Heart left ventricle (tissue), 16 donors: ENCODE measurements around the gene MRGPRE. TPM values are rescaled to one million over a fixed set of nuclear protein-coding genes. Genes with fewer than 3 reads are reported as not detected.

Experiments used
- ATAC-seq, 4 donors: fragments of 200-7000 bp; cut with Tn5 transposase; one replicate each; pipeline ENCODE4 v1.9.1; 2020 to 2022; ENCODE audit warnings: moderate library complexity in 4 of 4, mild to moderate bottlenecking in 3 of 4, moderate number of reproducible peaks in 1 of 4
- DNase-seq, 5 donors: peaks; one replicate each; pipeline ENCODE4 v3.0.0-alpha.2; 2020
- H3K27ac ChIP-seq, 12 donors: fragments of 200-600 bp; sonication (generic) in 4 of 12; one replicate each; pipeline versions ENCODE4 v1.5.0 to v1.8.0; 2016 to 2022; ENCODE audit warnings: mild to moderate bottlenecking in 2 of 12
- H3K27me3 ChIP-seq, 9 donors: fragments of 200-600 bp; sonication (generic) in 2 of 9; one replicate each; pipeline versions ENCODE4 v1.5.1 to v1.8.0; 2016 to 2022; ENCODE audit warnings: mild to moderate bottlenecking in 3 of 9
- H3K36me3 ChIP-seq, 9 donors: fragments of 200-600 bp; sonication (generic) in 2 of 9; one replicate each; pipeline versions ENCODE4 v1.5.0 to v1.8.0; 2018 to 2022; ENCODE audit warnings: mild to moderate bottlenecking in 2 of 9
- H3K4me1 ChIP-seq, 12 donors: fragments of 200-600 bp; sonication (generic) in 4 of 12; one replicate each; pipeline versions ENCODE4 v1.5.0 to v1.8.0; 2016 to 2022; ENCODE audit warnings: mild to moderate bottlenecking in 3 of 12
- H3K4me3 ChIP-seq, 12 donors: fragments of 200-600 bp; sonication (generic) in 4 of 12; one replicate each; pipeline versions ENCODE4 v1.5.0 to v1.8.0; 2017 to 2022; ENCODE audit warnings: mild to moderate bottlenecking in 9 of 12, moderate library complexity in 4 of 12
- H3K9me3 ChIP-seq, 12 donors: fragments of 200-600 bp; sonication (generic) in 4 of 12; one replicate each; pipeline versions ENCODE4 v1.5.0 to v1.8.0; 2016 to 2022; ENCODE audit warnings: mild to moderate bottlenecking in 1 of 12
- CTCF ChIP-seq, 12 donors: fragments of 200-600 bp; sonication (generic) in 4 of 12; IDR thresholded peaks; one replicate each; pipeline versions ENCODE4 v1.5.0 to v1.8.0; 2018 to 2022; ENCODE audit warnings: antibody characterized with exemption in 12 of 12, mild to moderate bottlenecking in 5 of 12
- POLR2A ChIP-seq, 2 donors: fragments of 450-650 bp; IDR thresholded peaks; one replicate each; pipeline ENCODE4 v1.6.1; 2017; ENCODE audit warnings: antibody characterized with exemption in 2 of 2, mild to moderate bottlenecking in 2 of 2, moderate library complexity in 2 of 2
- WGBS, 4 donors: extraction: QIAGEN DNeasy Blood & Tissue Kit in 2 of 4; methylation state at CpG; one replicate each; pipeline versions ENCODE4 v1.1.5 to v1.1.7; 2013 to 2018; 5-methylcytosine and 5-hydroxymethylcytosine counted together
- intact Hi-C, 10 donors: fragments of 100-400 bp; cut with DNase I; formaldehyde crosslinking; loops; one replicate each; pipeline versions ENCODE4 v1.11.1 to v1.14.2; 2022
- polyA plus RNA-seq, 2 donors: library from polyadenylated mRNA; stranded (reverse); fragments of 200-250 nt; gene quantifications; one replicate each; pipeline ENCODE4 v1.2.3, GENCODE V29; 2013
- total RNA-seq, 9 donors: library from RNA; depleted of rRNA in 2 of 9; stranded (reverse); fragments of >200 nt in 2 of 9; fragmentation: NEBNext Ultra II Directional in 3 of 9; extraction: Animal tissue kit (Norgen Biotek cat#: 25700) in 3 of 9; gene quantifications; one replicate each; pipeline versions ENCODE4 v1.1.0 to v1.2.4, GENCODE V29; 2016 to 2023
- donor health status: ischemic (EF 13 %, LVEDD 7.1; RV severe dilation, severe dysfunction).
- donor health status: healthy with polysubstance abuse.
- donor health status: DM: no; HTN: yes; CAD: no.
- donor health status: DM: no; HTN: no; CAD: no.
- donor health status: ischemic (EF 25% LVEDD 6.9; RV normal size, moderate dysfunction).
- donor health status: ischemic (EF 25% LVEDD 5.7; RV mildly dilated, moderate dysfunction).
- donor health status: healthy.
- donor health status: DM: yes; HTN: yes; CAD: no.
- donor health status: ischemic (EF 35%, LVEDD 5.7; RV mildly dilated, moderate dysfunction).
- donor health status: nonischemic (EF 11% LVEDD 7.7; RV severe dilation, severe dysfunction).
- donor health status: DM: yes; HTN: yes; CAD: no.
- donor health status: PGD.
- donor health status: ischemic (EF 29% LVEDD 5.4; RV normal size, mild dysfunction).
- donor health status: nonischemic (EF 23%, LVEDD 6.1; RV moderate dilation, normal function).

Gene MRGPRE
- total and polyA plus RNA-seq, 11 donors: 0.30 to 2.3 (median 0.65) TPM; not detected in 4

- DNase-seq (peak in 1 of 5 donors; percentile 13), ATAC-seq (no peak)
- TF ChIP-seq POLR2A (IDR thresholded peaks at IDR 0.05): no peak
- no peak for TF ChIP-seq CTCF (IDR thresholded peaks at IDR 0.05)
- no peaks in the 10 kb centered on the region for H3K9me3 ChIP-seq
- H3K4me1 ChIP-seq: peaks cover 0 to 3% (median 0%) of the 10 kb centered on the region in 12 donors
- H3K27ac ChIP-seq: no peak overlapping the region
- 90 to 96% (median 93%) methylated on average over 19 of the region's 19 CpGs for WGBS, 4 donors
- intact Hi-C loops: no loop called here
- H3K36me3 ChIP-seq: no peaks in the 10 kb centered on the region
- no peak overlapping the region for H3K4me3 ChIP-seq
- H3K27me3 ChIP-seq: peaks cover 0 to 3% (median 0%) of the 10 kb centered on the region in 9 donors
These were observed 40.5 kb downstream of the MRGPRE start for GRCh38 chr11:3191586-3192324.

GRCh38 chr11:3190600-3190999, 41.6 kb downstream of the MRGPRE start:
- 81 to 90% (median 87%) methylated on average over 5 to 6 of the region's 6 CpGs for WGBS, 4 donors
- Histone ChIP-seq H3K27me3 (no peaks in the 10 kb centered on the region), H3K4me1 (no peaks in the 10 kb centered on the region), H3K9me3 (no peaks in the 10 kb centered on the region), H3K36me3 (no peaks in the 10 kb centered on the region), H3K27ac (no peak overlapping the region), H3K4me3 (no peak overlapping the region)
- TF ChIP-seq CTCF (IDR thresholded peaks at IDR 0.05) (no peak), POLR2A (IDR thresholded peaks at IDR 0.05) (no peak)
- no peak for ATAC-seq
- intact Hi-C loops: no loop called here
- no peak for DNase-seq

GRCh38 chr11:3189886-3190583, 42.2 kb downstream of the MRGPRE start:
- no peak for TF ChIP-seq CTCF (IDR thresholded peaks at IDR 0.05)
- TF ChIP-seq POLR2A (IDR thresholded peaks at IDR 0.05): no peak
- ATAC-seq (no peak), DNase-seq (no peak)
- H3K9me3 ChIP-seq: no peaks in the 10 kb centered on the region
- no peak overlapping the region for H3K4me3 ChIP-seq
- H3K27me3 ChIP-seq: no peaks in the 10 kb centered on the region
- intact Hi-C loops: loop anchor here in 1 of 10 donors (5.0 kb wide), 1 partner anchor 43 kb away; no protein-coding TSS in a partner anchor
- 83 to 91% (median 84%) methylated on average over 11 of the region's 11 CpGs for WGBS, 4 donors
- H3K4me1 ChIP-seq: no peaks in the 10 kb centered on the region
- no peak overlapping the region for H3K27ac ChIP-seq
- no peaks in the 10 kb centered on the region for H3K36me3 ChIP-seq

GRCh38 chr11:3189196-3189843, 42.9 kb downstream of the MRGPRE start:
- WGBS, 4 donors: 48 to 60% (median 51%) methylated on average over 12 to 15 of the region's 15 CpGs
- no peak for ATAC-seq

More at GRCh38 chr11:3189196-3189843, 42.9 kb downstream of the MRGPRE start:
- H3K4me3 ChIP-seq: no peak overlapping the region
- no peak overlapping the region for H3K27ac ChIP-seq
- no peaks in the 10 kb centered on the region for H3K4me1 ChIP-seq
- no peaks in the 10 kb centered on the region for H3K27me3 ChIP-seq
- peak in 1 of 5 donors; percentile 23 for DNase-seq
- no peaks in the 10 kb centered on the region for H3K36me3 ChIP-seq
- TF ChIP-seq CTCF (IDR thresholded peaks at IDR 0.05): no peak
- no peak for TF ChIP-seq POLR2A (IDR thresholded peaks at IDR 0.05)
- intact Hi-C loops: loop anchor here in 1 of 10 donors (5.0 kb wide), 1 partner anchor 42 kb away; no protein-coding TSS in a partner anchor
- H3K9me3 ChIP-seq: no peaks in the 10 kb centered on the region
